ENCODE results near the gene XG. TPM values are rescaled to one million over a fixed set of nuclear protein-coding genes. Genes with fewer than 3 reads are reported as not detected.

The XG gene
- total RNA-seq, 1 donor from 2014 or later, result not detected

- Mint-ChIP-seq H3K9me3 (no peaks in the 10 kb centered on the region), H3K27ac (no peak overlapping the region), H3K36me3 (ENCODE audit: low read depth) (no peaks in the 10 kb centered on the region), H3K4me1 (ENCODE audit: low read depth) (peaks cover 3% of the 10 kb centered on the region), H3K4me3 (ENCODE audit: low read depth) (no peak overlapping the region), H3K27me3 (ENCODE audit: low read depth) (peaks cover 6% of the 10 kb centered on the region)
- no peak for DNase-seq (ENCODE audit: low spot score)
- intact Hi-C loops (cut with micrococcal nuclease), result no loop called here
Observed at GRCh38 chrX:2819345-2820135, 67.7 kb downstream of the XG start.

GRCh38 chrX:2820136-2820771 lies 68.4 kb downstream of the XG start:
- no peak for DNase-seq (ENCODE audit: low spot score)
- peaks cover 3% of the 10 kb centered on the region for H3K4me1 Mint-ChIP-seq (ENCODE audit: low read depth)
- no peaks in the 10 kb centered on the region for H3K36me3 Mint-ChIP-seq (ENCODE audit: low read depth)
- H3K27me3 Mint-ChIP-seq (ENCODE audit: low read depth), result peaks cover 2% of the 10 kb centered on the region
- H3K4me3 Mint-ChIP-seq (ENCODE audit: low read depth), result no peak overlapping the region
- no peaks in the 10 kb centered on the region for H3K9me3 Mint-ChIP-seq
- H3K27ac Mint-ChIP-seq, result no peak overlapping the region
- intact Hi-C loops (cut with micrococcal nuclease), result no loop called here

- H3K9me3 Mint-ChIP-seq, result no peaks in the 10 kb centered on the region
- H3K27me3 Mint-ChIP-seq (ENCODE audit: low read depth), result no peaks in the 10 kb centered on the region
- no peak for DNase-seq (ENCODE audit: low spot score)
- intact Hi-C loops (cut with micrococcal nuclease), result no loop called here
- H3K4me3 Mint-ChIP-seq (ENCODE audit: low read depth), result no peak overlapping the region
- H3K36me3 Mint-ChIP-seq (ENCODE audit: low read depth), result no peaks in the 10 kb centered on the region
- H3K4me1 Mint-ChIP-seq (ENCODE audit: low read depth), result peaks cover 3% of the 10 kb centered on the region
- H3K27ac Mint-ChIP-seq, result no peak overlapping the region
Observed at GRCh38 chrX:2823795-2824386, 72.1 kb downstream of the XG start.

- no peak overlapping the region for H3K27ac Mint-ChIP-seq
Observed at GRCh38 chrX:2824886-2825285, 73.0 kb downstream of the XG start.

GRCh38 chrX:2828344-2828958 lies 76.6 kb downstream of the XG start, which contains the start of gene GYG2:
Gene GYG2 (plus strand): TSS chrX:2828930. CDS start chrX:2830189, 1,259 bp downstream.
- no peak within 1 kb of the TSS for H3K4me3 Mint-ChIP-seq (ENCODE audit: low read depth)
- no peak within 1 kb of the TSS for H3K27ac Mint-ChIP-seq
- peaks cover 5% of the 10 kb centered on the region for H3K27me3 Mint-ChIP-seq (ENCODE audit: low read depth)
- H3K9me3 Mint-ChIP-seq, result no peaks in the 10 kb centered on the region
- no peaks in the 10 kb centered on the region for H3K4me1 Mint-ChIP-seq (ENCODE audit: low read depth)
- intact Hi-C loops (cut with micrococcal nuclease), result no loop called here
- no peak for DNase-seq (ENCODE audit: low spot score)
- H3K36me3 Mint-ChIP-seq (ENCODE audit: low read depth), result no peaks in the 10 kb centered on the region

More at GRCh38 chrX:2824886-2825285, 73.0 kb downstream of the XG start:
- peaks cover 2% of the 10 kb centered on the region for H3K27me3 Mint-ChIP-seq (ENCODE audit: low read depth)
- peaks cover 3% of the 10 kb centered on the region for H3K4me1 Mint-ChIP-seq (ENCODE audit: low read depth)
- intact Hi-C loops (cut with micrococcal nuclease), result no loop called here
- no peaks in the 10 kb centered on the region for H3K36me3 Mint-ChIP-seq (ENCODE audit: low read depth)
- DNase-seq (ENCODE audit: low spot score), result no peak
- H3K4me3 Mint-ChIP-seq (ENCODE audit: low read depth), result no peak overlapping the region
- H3K9me3 Mint-ChIP-seq, result no peaks in the 10 kb centered on the region

GRCh38 chrX:2828959-2829411 lies 77.1 kb downstream of the XG start:
- intact Hi-C loops (cut with micrococcal nuclease), result no loop called here
- Mint-ChIP-seq H3K36me3 (ENCODE audit: low read depth) (no peaks in the 10 kb centered on the region), H3K27me3 (ENCODE audit: low read depth) (peaks cover 5% of the 10 kb centered on the region), H3K9me3 (no peaks in the 10 kb centered on the region), H3K4me3 (ENCODE audit: low read depth) (no peak overlapping the region), H3K4me1 (ENCODE audit: low read depth) (no peaks in the 10 kb centered on the region), H3K27ac (no peak overlapping the region)
- DNase-seq (ENCODE audit: low spot score), result no peak

- Mint-ChIP-seq H3K4me3 (ENCODE audit: low read depth) (no peak overlapping the region), H3K36me3 (ENCODE audit: low read depth) (no peaks in the 10 kb centered on the region), H3K4me1 (ENCODE audit: low read depth) (no peaks in the 10 kb centered on the region), H3K27me3 (ENCODE audit: low read depth) (peaks cover 5% of the 10 kb centered on the region), H3K9me3 (no peaks in the 10 kb centered on the region), H3K27ac (no peak overlapping the region)
- DNase-seq (ENCODE audit: low spot score), result no peak
- intact Hi-C loops (cut with micrococcal nuclease), result no loop called here
Observed at GRCh38 chrX:2829469-2830246, 77.8 kb downstream of the XG start.

GRCh38 chrX:2831471-2832228 lies 79.8 kb downstream of the XG start:
- intact Hi-C loops (cut with micrococcal nuclease), result no loop called here
- DNase-seq (ENCODE audit: low spot score), result no peak
- Mint-ChIP-seq H3K27ac (no peak overlapping the region), H3K4me3 (ENCODE audit: low read depth) (no peak overlapping the region), H3K4me1 (ENCODE audit: low read depth) (no peaks in the 10 kb centered on the region), H3K27me3 (ENCODE audit: low read depth) (peaks cover 5% of the 10 kb centered on the region), H3K36me3 (ENCODE audit: low read depth) (no peaks in the 10 kb centered on the region), H3K9me3 (peaks cover 7% of the 10 kb centered on the region)

- intact Hi-C loops (cut with micrococcal nuclease), result no loop called here
- peaks cover 20% of the 10 kb centered on the region for H3K9me3 Mint-ChIP-seq
- H3K27ac Mint-ChIP-seq, result no peak overlapping the region
- no peak overlapping the region for H3K4me3 Mint-ChIP-seq (ENCODE audit: low read depth)
- no peaks in the 10 kb centered on the region for H3K36me3 Mint-ChIP-seq (ENCODE audit: low read depth)
- H3K4me1 Mint-ChIP-seq (ENCODE audit: low read depth), result no peaks in the 10 kb centered on the region
- DNase-seq (ENCODE audit: low spot score), result no peak
- no peaks in the 10 kb centered on the region for H3K27me3 Mint-ChIP-seq (ENCODE audit: low read depth)
Observed at GRCh38 chrX:2837961-2838360, 86.1 kb downstream of the XG start.

GRCh38 chrX:2840961-2841360 lies 89.1 kb downstream of the XG start:
- DNase-seq (ENCODE audit: low spot score), result no peak
- no peak overlapping the region for H3K27ac Mint-ChIP-seq
- H3K9me3 Mint-ChIP-seq, result peaks cover 18% of the 10 kb centered on the region
- no peaks in the 10 kb centered on the region for H3K27me3 Mint-ChIP-seq (ENCODE audit: low read depth)
- H3K4me1 Mint-ChIP-seq (ENCODE audit: low read depth), result no peaks in the 10 kb centered on the region
- no peak overlapping the region for H3K4me3 Mint-ChIP-seq (ENCODE audit: low read depth)
- H3K36me3 Mint-ChIP-seq (ENCODE audit: low read depth), result no peaks in the 10 kb centered on the region
- intact Hi-C loops (cut with micrococcal nuclease), result no loop called here

GRCh38 chrX:2841537-2841936 lies 89.7 kb downstream of the XG start:
- Mint-ChIP-seq H3K4me1 (ENCODE audit: low read depth) (no peaks in the 10 kb centered on the region), H3K4me3 (ENCODE audit: low read depth) (no peak overlapping the region), H3K27ac (no peak overlapping the region), H3K36me3 (ENCODE audit: low read depth) (no peaks in the 10 kb centered on the region), H3K9me3 (peaks cover 17% of the 10 kb centered on the region), H3K27me3 (ENCODE audit: low read depth) (no peaks in the 10 kb centered on the region)
- DNase-seq (ENCODE audit: low spot score), result no peak
- intact Hi-C loops (cut with micrococcal nuclease), result no loop called here

- Mint-ChIP-seq H3K36me3 (ENCODE audit: low read depth) (no peaks in the 10 kb centered on the region), H3K27ac (no peak overlapping the region), H3K4me1 (ENCODE audit: low read depth) (no peaks in the 10 kb centered on the region), H3K27me3 (ENCODE audit: low read depth) (no peaks in the 10 kb centered on the region), H3K4me3 (ENCODE audit: low read depth) (no peak overlapping the region), H3K9me3 (peaks cover 4% of the 10 kb centered on the region)
- no peak for DNase-seq (ENCODE audit: low spot score)
- intact Hi-C loops (cut with micrococcal nuclease), result no loop called here
Observed at GRCh38 chrX:2846992-2847391, 95.2 kb downstream of the XG start.
